Fibroblast of lung (primary cell): ENCODE results near the gene GRK5.

Source experiments
- EZH2 ChIP-seq: IDR thresholded peaks from 2 replicates; pipeline ENCODE4 v1.5.1; 2012; ENCODE audit warnings: low read length, control low read depth, mild to moderate bottlenecking; ENCODE audit errors: missing control alignments
- TF ChIP-seq, protein P1 (sequence below), 2 donors: IDR thresholded peaks in 1 of 2; conservative IDR thresholded peaks in 1 of 2; 1 replicate in 1 of 2; 2 replicates in 1 of 2; pipeline ENCODE4 v1.5.1; 2011 to 2012; ENCODE audit warnings: low read length in 2 of 2, control low read depth in 1 of 2, inconsistent platforms in 1 of 2, low read depth in 1 of 2, mild to moderate bottlenecking in 1 of 2

DNA sequence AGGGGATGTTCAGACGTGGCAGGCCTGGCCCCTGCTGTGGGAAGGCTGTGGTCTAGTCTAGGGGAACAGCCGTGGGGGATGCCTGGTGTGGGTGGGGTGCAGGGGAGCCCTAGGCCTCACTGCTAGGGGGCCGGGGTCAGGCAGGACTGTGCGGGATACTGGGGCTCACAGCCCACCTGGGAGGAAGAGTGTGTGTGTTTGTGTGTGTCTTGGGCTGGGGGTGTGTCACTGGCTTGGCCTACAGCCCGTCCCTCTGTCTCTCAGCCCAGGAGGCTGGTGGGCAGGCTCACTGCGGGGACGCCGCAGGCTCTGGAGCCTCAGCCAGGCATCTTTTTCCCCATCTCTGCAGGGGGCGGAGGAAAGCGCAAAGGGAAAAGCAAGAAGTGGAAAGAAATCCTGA is 118.8 kb downstream of the GRK5 start:
- TF ChIP-seq, protein P1, sequence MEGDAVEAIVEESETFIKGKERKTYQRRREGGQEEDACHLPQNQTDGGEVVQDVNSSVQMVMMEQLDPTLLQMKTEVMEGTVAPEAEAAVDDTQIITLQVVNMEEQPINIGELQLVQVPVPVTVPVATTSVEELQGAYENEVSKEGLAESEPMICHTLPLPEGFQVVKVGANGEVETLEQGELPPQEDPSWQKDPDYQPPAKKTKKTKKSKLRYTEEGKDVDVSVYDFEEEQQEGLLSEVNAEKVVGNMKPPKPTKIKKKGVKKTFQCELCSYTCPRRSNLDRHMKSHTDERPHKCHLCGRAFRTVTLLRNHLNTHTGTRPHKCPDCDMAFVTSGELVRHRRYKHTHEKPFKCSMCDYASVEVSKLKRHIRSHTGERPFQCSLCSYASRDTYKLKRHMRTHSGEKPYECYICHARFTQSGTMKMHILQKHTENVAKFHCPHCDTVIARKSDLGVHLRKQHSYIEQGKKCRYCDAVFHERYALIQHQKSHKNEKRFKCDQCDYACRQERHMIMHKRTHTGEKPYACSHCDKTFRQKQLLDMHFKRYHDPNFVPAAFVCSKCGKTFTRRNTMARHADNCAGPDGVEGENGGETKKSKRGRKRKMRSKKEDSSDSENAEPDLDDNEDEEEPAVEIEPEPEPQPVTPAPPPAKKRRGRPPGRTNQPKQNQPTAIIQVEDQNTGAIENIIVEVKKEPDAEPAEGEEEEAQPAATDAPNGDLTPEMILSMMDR (conservative IDR thresholded peaks at IDR 0.05 in 1 of 2, IDR thresholded peaks at IDR 0.05 in 1 of 2; ENCODE audit: low read depth in 1 of 2, low read length in 2 of 2): no peak
- no peak for TF ChIP-seq EZH2
